Effector CD4-positive, alpha-beta T cell (primary cell): ENCODE measurements around the gene RELN.

Experiments
- DNase-seq: peaks from one replicate; pipeline ENCODE4 v3.0.0-alpha.2; 2020

The RELN gene

GRCh38 chr7:103777440-103777839, 212.0 kb downstream of the RELN start:
- no peak for DNase-seq

GRCh38 chr7:103773726-103774125, 215.7 kb downstream of the RELN start:
- DNase-seq, result no peak

- no peak for DNase-seq
Observed at GRCh38 chr7:103772171-103772773, 217.2 kb downstream of the RELN start.

GRCh38 chr7:103771294-103771693, 218.2 kb downstream of the RELN start:
- DNase-seq, result no peak

GRCh38 chr7:103766660-103767059, 222.8 kb downstream of the RELN start:
- no peak for DNase-seq

GRCh38 chr7:103765901-103766300, 223.6 kb downstream of the RELN start:
- no peak for DNase-seq

GRCh38 chr7:103764901-103765300, 224.6 kb downstream of the RELN start:
- no peak for DNase-seq

- DNase-seq, result no peak
Observed at GRCh38 chr7:103762877-103763276, 226.6 kb downstream of the RELN start.

GRCh38 chr7:103762065-103762760, 227.2 kb downstream of the RELN start:
- no peak for DNase-seq

GRCh38 chr7:103752995-103753394, 236.5 kb downstream of the RELN start:
- DNase-seq, result no peak

GRCh38 chr7:103751311-103751880, 238.1 kb downstream of the RELN start:
- DNase-seq, result no peak

- no peak for DNase-seq
Observed at GRCh38 chr7:103748680-103749079, 240.8 kb downstream of the RELN start.

- no peak for DNase-seq
Observed at GRCh38 chr7:103735377-103735776, 254.1 kb downstream of the RELN start.

- no peak for DNase-seq
Observed at GRCh38 chr7:103731169-103731568, 258.3 kb downstream of the RELN start.

- no peak for DNase-seq
Observed at GRCh38 chr7:103729026-103729425, 260.4 kb downstream of the RELN start.

- DNase-seq, result no peak
Observed at GRCh38 chr7:103727982-103728610, 261.4 kb downstream of the RELN start.

- DNase-seq, result no peak
Observed at GRCh38 chr7:103719070-103719469, 270.4 kb downstream of the RELN start.

GRCh38 chr7:103718482-103719061, 270.9 kb downstream of the RELN start:
- no peak for DNase-seq

GRCh38 chr7:103717574-103717973, 271.9 kb downstream of the RELN start:
- no peak for DNase-seq

- DNase-seq, result no peak
Observed at GRCh38 chr7:103715376-103716120, 273.9 kb downstream of the RELN start.

- DNase-seq, result no peak
Observed at GRCh38 chr7:103714376-103714927, 275.0 kb downstream of the RELN start.

- DNase-seq, result no peak
Observed at GRCh38 chr7:103712991-103713778, 276.3 kb downstream of the RELN start.
